SU-DHL-6 (cell line): ENCODE data around the gene SLC43A3.

Experiments
- H2AFZ ChIP-seq: fragments of 200-600 bp; sonication (generic); 2 replicates; pipeline ENCODE4 v1.6.1; 2014; ENCODE audit warnings: low read depth, mild to moderate bottlenecking, moderate library complexity, mixed read lengths, antibody characterized with exemption, low read length; ENCODE audit not compliant: severe bottlenecking
- H3F3A ChIP-seq: fragments of 200-600 bp; shearing (Covaris generic); 2 replicates; pipeline ENCODE4 v1.6.0; 2016; ENCODE audit warnings: antibody characterized with exemption, mild to moderate bottlenecking; ENCODE audit not compliant: insufficient read depth
- H3K27ac ChIP-seq: fragments of 200-600 bp; sonication (generic); 2 replicates; pipeline ENCODE4 v1.5.1; 2016; ENCODE audit warnings: low read depth, mild to moderate bottlenecking, low read length, moderate library complexity, mixed read lengths
- H3K27me3 ChIP-seq: fragments of 200-600 bp; sonication (generic), shearing (Covaris generic); 2 replicates; pipeline ENCODE4 v1.6.0; 2014; ENCODE audit warnings: mild to moderate bottlenecking, low read length
- H3K36me3 ChIP-seq: fragments of 200-600 bp; sonication (generic); 2 replicates; pipeline ENCODE4 v1.6.1; 2014; ENCODE audit warnings: mild to moderate bottlenecking, low read length, mixed read lengths
- H3K4me2 ChIP-seq: fragments of 300-600, 200-600 bp; shearing (Covaris generic), sonication (generic); 2 replicates; pipeline ENCODE4 v1.6.0; 2014; ENCODE audit warnings: low read length, low read depth, mild to moderate bottlenecking; ENCODE audit not compliant: poor library complexity, severe bottlenecking
- H3K4me3 ChIP-seq: fragments of 200-600 bp; sonication (generic); 2 replicates; pipeline ENCODE4 v1.5.1; 2014; ENCODE audit warnings: antibody characterized with exemption, low read length, mild to moderate bottlenecking, mixed read lengths; ENCODE audit not compliant: insufficient read depth, poor library complexity, severe bottlenecking
- H3K79me2 ChIP-seq: fragments of 200-600 bp; sonication (generic); 2 replicates; pipeline ENCODE4 v1.6.1; 2014; ENCODE audit warnings: mild to moderate bottlenecking, low read length, moderate library complexity; ENCODE audit not compliant: insufficient read depth
- H3K9ac ChIP-seq: fragments of 200-600 bp; sonication (generic); 2 replicates; pipeline ENCODE4 v1.7.0; 2014; ENCODE audit warnings: mild to moderate bottlenecking, low read length
- H3K9me2 ChIP-seq: fragments of 200-600 bp; sonication (generic); replicated peaks from 2 replicates; pipeline ENCODE4 v1.6.1; 2014; ENCODE audit warnings: low read length; ENCODE audit not compliant: insufficient read depth
- H3K9me3 ChIP-seq: fragments of 200-600 bp; sonication (generic); 2 replicates; pipeline ENCODE4 v1.6.1; 2014; ENCODE audit warnings: low read length, mixed read lengths; ENCODE audit not compliant: insufficient read depth
- H4K20me1 ChIP-seq: fragments of 200-600 bp; sonication (generic); 2 replicates; pipeline ENCODE4 v1.6.1; 2014; ENCODE audit warnings: low read depth, mild to moderate bottlenecking, antibody characterized with exemption, low read length, moderate library complexity, mixed read lengths
- CTCF ChIP-seq: fragments of 200-600 bp; sonication (generic); IDR thresholded peaks from one replicate; pipeline ENCODE4 v1.5.1; 2017; ENCODE audit warnings: antibody characterized with exemption, mild to moderate bottlenecking, low read length, moderate library complexity; ENCODE audit not compliant: insufficient read depth, poor library complexity, severe bottlenecking
- EZH2phosphoT487 ChIP-seq: fragments of 200-600 bp; sonication (generic), shearing (Covaris generic); conservative IDR thresholded peaks from 2 replicates; pipeline ENCODE4 v1.6.1; 2018; ENCODE audit warnings: mild to moderate bottlenecking, antibody characterized with exemption, low read length, moderate library complexity, mixed read lengths

SLC43A3 gene

GRCh38 chr11:57457643-57458023 lies 30.7 kb upstream of the SLC43A3 start:
- peak; percentile 4 for TF ChIP-seq CTCF
- TF ChIP-seq EZH2phosphoT487 = no peak
- no peak overlapping the region for H3K4me3 ChIP-seq
- no peak overlapping the region for H3K9ac ChIP-seq
- no peaks in the 10 kb centered on the region for H3F3A ChIP-seq
- H2AFZ ChIP-seq = no peak overlapping the region
- H3K27ac ChIP-seq = no peak overlapping the region
- no peaks in the 10 kb centered on the region for H3K9me3 ChIP-seq
- H3K36me3 ChIP-seq = no peaks in the 10 kb centered on the region
- no peak overlapping the region for H3K4me2 ChIP-seq
- H4K20me1 ChIP-seq = no peaks in the 10 kb centered on the region; the same call in 1 of the 2 replicates
- no peaks in the 10 kb centered on the region for H3K9me2 ChIP-seq
- no peaks in the 10 kb centered on the region for H3K79me2 ChIP-seq
- H3K27me3 ChIP-seq = no peaks in the 10 kb centered on the region

- no peak overlapping the region for H3K4me2 ChIP-seq
- no peaks in the 10 kb centered on the region for H3K9me2 ChIP-seq
- no peaks in the 10 kb centered on the region for H3K79me2 ChIP-seq
- no peak overlapping the region for H3K4me3 ChIP-seq
- no peaks in the 10 kb centered on the region for H3K9me3 ChIP-seq
- peak; percentile 86 for TF ChIP-seq CTCF
- TF ChIP-seq EZH2phosphoT487 = no peak
- no peaks in the 10 kb centered on the region for H3K36me3 ChIP-seq
- H3K9ac ChIP-seq = no peak overlapping the region
- no peaks in the 10 kb centered on the region for H3F3A ChIP-seq
- H2AFZ ChIP-seq = no peak overlapping the region
- H4K20me1 ChIP-seq = no peaks in the 10 kb centered on the region; the same call in 1 of the 2 replicates
- H3K27ac ChIP-seq = no peak overlapping the region
- H3K27me3 ChIP-seq = no peaks in the 10 kb centered on the region
Measured at GRCh38 chr11:57456960-57457642, 30.2 kb upstream of the SLC43A3 start.

GRCh38 chr11:57453543-57454177 lies 26.7 kb upstream of the SLC43A3 start:
- Histone ChIP-seq H3K9me2 (no peaks in the 10 kb centered on the region), H3F3A (no peaks in the 10 kb centered on the region), H3K79me2 (no peaks in the 10 kb centered on the region), H2AFZ (no peak overlapping the region), H3K4me2 (no peak overlapping the region), H3K4me3 (no peak overlapping the region), H3K27me3 (no peaks in the 10 kb centered on the region), H3K27ac (no peak overlapping the region), H3K36me3 (no peaks in the 10 kb centered on the region), H3K9ac (no peak overlapping the region), H4K20me1 (no peaks in the 10 kb centered on the region; the same call in 1 of the 2 replicates), H3K9me3 (no peaks in the 10 kb centered on the region)
- no peak for TF ChIP-seq EZH2phosphoT487
- no peak for TF ChIP-seq CTCF
